Measurements from ENCODE around the gene NEK5.

NEK5 gene

GRCh38 chr13:52016296-52016695 is 112.6 kb downstream of the NEK5 start:
- in situ Hi-C loops (cut with HindIII; ENCODE audit: low sequenced_read_pairs): no loop called here

DNA sequence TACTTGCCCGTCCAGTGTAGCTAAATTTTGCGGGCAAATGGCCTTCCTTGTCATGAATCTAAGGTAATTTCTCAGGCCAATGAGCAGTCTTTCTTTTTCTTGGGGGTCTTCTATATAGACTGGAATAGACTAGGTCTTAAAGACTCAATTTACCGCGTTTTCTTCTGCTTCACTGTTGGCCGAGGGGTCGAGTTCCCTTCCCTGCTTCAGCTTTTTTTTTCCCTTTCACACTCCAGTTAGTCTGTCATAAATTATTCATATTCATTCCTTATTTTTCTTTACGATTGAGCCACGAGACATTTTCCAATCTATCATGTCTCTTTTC is 116.4 kb downstream of the NEK5 start:
- in situ Hi-C loops (cut with HindIII; ENCODE audit: low sequenced_read_pairs): no loop called here

- in situ Hi-C loops (cut with HindIII; ENCODE audit: low sequenced_read_pairs): no loop called here
These were observed 117.0 kb downstream of the NEK5 start, which contains the start of gene ALG11 for GRCh38 chr13:52011632-52012511. ALG11 (plus strand) TSS chr13:52012398; CDS start chr13:52012419, 21 bp downstream.

GRCh38 chr13:52010890-52011631 is 117.8 kb downstream of the NEK5 start, which contains the start of gene ATP7B:
ATP7B (minus strand) TSS chr13:52011450; CDS start chr13:52011337, 113 bp downstream.
- in situ Hi-C loops (cut with HindIII; ENCODE audit: low sequenced_read_pairs): no loop called here

DNA sequence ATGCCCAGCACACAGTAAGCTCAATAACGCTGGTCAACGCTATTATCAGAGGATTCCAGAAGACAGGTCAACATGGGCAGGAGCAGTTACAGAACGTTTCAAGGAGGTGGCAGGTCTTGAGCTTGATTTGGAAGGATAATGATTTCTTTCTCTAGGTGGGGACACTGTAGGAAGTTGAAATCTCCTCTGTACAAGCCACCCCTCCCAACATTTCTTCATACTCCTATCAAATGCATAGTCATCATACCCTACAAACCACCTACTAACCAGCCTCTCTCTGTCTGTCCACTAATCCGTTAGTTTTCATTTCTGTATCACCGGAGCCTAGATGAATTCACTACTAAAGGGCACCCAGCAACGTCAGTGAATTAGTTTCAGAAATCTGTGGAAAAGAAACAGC is 118.9 kb downstream of the NEK5 start:
- in situ Hi-C loops (cut with HindIII; ENCODE audit: low sequenced_read_pairs): no loop called here

DNA sequence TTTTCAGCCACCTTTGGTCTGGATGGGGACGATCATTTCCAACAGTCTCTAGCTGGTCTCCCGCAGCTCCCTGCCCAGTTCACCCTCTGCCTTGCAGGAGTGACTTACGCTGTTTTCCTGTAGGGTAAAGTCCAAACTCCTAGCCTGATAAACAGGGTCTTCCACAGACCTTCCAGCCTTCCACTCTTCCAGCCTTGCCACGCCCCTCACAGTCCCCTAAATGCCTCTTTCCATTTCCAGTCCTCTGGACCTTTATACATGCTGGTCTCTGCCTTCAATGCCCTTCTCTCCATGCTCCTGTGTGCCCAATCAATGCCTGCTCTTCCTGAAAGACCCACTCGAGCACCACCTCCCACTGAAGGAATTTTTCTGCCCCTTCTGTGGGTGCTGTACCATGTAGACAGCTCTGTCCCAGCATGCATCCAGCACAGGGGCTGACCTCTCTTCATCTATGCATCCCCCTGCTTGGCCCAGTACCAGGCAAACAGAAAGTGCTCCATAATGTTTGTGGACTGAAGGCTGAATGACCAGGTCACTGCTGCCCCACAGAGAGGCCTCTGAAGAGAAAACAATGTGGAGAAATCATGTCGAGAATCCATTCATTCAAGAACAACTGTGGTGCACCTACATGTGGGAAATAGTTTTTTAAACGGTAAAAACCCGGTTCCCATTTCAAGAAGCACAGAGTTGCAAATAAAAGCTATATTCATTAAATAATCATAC is 122.2 kb downstream of the NEK5 start:
- in situ Hi-C loops (cut with HindIII; ENCODE audit: low sequenced_read_pairs): no loop called here

DNA sequence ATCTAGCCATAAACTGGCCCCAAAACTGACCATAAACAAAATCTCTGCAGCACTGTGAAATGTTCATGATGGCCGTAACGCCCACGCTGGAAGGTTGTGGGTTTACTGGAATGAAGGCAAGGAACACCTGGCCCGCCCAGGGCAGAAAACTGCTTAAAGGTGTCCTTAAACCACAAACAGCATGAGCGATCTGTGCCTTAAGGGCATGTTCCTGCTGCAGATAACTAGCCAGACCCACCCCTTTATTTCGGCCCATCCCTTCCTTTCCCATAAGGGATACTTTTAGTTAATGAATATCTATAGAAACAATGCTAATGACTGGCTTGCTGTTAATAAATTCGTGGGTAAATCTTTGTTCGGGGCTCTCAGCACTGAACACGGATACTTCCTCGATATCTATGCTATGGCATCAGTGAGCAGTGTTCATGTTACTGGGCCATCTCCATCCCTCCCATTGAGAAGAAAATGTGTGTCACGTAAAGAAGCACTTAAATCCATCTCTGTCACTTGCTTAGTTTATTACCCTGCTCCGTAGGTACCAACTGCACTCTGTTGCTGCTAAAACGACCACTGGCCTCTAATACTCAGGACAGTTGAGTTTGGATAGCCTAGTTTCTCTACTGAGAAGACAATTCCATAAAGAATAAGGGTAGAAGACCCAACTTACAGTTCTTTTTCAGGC is 122.9 kb downstream of the NEK5 start:
- in situ Hi-C loops (cut with HindIII; ENCODE audit: low sequenced_read_pairs): no loop called here

DNA sequence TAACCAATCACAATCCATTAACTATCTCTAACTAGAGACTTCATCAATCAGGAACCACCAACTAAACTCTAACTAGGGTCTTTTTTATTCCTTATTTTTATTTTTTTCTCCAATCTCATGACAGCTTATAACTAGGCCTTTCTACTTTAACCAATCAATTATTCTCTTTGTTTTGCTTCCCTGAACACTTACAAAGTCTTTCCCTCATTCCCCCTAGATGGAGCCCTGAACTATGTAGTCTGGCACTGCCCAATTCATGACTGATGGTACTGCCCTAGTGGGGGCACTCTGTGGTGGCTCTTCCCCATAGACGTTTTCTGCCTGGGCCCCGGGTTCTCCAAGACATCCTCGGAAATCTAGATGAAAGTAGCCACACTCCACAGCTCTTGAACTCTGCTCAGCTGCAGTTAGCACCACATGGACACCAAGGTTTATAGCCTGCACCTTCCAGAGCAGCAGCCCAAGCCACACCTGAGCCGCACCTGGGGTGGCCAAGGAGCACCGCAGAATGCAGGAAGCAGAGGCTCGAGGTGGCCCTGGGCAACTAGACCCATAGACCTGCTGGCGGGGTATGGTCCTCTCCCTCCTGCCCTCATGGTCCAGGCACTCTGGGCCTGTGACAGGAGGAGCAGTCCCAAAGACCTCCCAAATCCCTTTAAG is 124.2 kb downstream of the NEK5 start:
- in situ Hi-C loops (cut with HindIII; ENCODE audit: low sequenced_read_pairs): no loop called here

DNA sequence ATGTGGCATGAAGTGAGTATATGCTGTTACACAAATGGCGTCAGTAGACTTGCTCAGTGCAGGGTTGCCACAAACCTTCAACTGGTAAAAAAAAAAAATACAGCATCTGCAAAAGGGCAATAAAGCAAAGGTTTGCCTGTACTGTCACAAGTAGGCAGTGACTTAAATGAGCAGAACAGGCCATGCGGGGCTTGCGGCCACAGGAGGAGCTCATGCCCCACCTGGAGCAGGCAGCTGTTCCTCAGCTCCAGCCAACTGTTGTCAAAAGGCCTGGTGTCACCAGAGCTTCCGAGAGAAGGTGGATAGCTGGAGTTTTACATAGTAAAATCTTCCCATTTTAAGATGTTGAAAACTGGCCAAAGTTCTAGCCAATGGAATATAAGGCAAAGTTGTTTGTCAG is 125.3 kb downstream of the NEK5 start:
- in situ Hi-C loops (cut with HindIII; ENCODE audit: low sequenced_read_pairs): no loop called here

DNA sequence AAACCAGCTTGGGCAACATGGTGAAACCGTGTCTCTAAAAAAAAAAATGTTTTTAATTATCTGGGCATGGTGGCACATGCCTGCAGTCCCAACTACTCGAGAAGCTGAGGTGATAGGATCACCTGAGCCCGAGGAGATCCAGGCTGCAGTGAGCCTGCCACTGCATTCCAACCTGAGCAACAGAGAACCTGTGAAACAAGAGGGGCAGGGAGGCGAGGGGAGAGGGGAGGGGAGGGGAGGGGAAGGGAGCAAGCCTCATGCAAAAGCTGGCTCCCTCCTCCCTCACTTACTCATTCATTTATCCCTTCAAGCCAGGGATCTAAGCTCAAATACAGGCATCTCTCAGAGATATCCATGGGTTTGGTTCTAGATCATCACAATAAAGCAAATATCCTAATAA is 126.5 kb downstream of the NEK5 start:
- in situ Hi-C loops (cut with HindIII; ENCODE audit: low sequenced_read_pairs): no loop called here

DNA sequence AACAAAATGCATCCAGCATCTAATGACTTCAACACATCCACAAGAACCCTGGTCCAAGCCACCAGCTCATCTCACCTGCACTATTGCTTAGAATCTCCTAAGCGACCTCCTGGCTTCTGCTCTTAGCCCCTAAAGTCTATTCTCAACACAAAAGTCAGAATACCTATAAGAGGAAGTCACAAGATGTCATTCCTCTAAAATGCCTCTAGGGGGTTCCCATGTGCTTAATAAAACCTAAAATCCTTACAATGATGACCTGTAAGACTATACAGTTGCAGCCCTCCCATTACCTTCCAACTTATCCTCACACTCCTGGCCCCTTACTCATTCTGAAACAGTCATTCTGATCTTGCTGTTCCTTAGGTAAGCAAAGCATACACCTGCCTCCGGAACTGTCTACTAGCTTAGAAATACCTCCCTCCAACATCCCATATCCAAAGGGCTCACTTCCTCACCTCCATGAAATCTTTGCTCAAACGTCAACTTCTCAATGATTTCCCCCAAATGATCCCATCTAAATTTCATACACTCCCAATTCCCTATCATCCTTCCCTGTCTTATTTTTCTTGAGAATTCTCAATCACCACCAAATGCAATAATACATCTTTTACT is 127.6 kb downstream of the NEK5 start:
- in situ Hi-C loops (cut with HindIII; ENCODE audit: low sequenced_read_pairs): no loop called here

DNA sequence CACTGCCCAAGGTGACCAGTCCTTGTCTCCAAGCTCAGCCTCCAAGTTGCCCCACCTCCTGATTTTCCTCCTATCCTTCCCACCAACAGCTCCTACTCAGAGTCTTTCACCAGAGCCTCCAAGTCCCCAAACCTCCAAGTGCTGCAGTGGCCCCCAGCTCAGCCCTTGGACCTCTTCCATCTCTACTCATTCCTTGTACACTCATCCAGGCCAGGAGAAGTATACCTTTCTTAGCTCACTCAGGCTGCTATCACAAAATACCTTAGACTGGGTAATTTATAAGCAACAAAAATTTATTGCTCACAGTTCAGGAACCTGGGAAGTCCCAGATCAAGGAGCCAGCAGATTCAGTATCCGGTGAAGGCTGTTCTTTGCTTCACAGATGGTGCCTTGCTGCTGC is 129.0 kb downstream of the NEK5 start:
- in situ Hi-C loops (cut with HindIII; ENCODE audit: low sequenced_read_pairs): no loop called here

GRCh38 chr13:51999510-51999911 is 129.4 kb downstream of the NEK5 start:
- in situ Hi-C loops (cut with HindIII; ENCODE audit: low sequenced_read_pairs): no loop called here

DNA sequence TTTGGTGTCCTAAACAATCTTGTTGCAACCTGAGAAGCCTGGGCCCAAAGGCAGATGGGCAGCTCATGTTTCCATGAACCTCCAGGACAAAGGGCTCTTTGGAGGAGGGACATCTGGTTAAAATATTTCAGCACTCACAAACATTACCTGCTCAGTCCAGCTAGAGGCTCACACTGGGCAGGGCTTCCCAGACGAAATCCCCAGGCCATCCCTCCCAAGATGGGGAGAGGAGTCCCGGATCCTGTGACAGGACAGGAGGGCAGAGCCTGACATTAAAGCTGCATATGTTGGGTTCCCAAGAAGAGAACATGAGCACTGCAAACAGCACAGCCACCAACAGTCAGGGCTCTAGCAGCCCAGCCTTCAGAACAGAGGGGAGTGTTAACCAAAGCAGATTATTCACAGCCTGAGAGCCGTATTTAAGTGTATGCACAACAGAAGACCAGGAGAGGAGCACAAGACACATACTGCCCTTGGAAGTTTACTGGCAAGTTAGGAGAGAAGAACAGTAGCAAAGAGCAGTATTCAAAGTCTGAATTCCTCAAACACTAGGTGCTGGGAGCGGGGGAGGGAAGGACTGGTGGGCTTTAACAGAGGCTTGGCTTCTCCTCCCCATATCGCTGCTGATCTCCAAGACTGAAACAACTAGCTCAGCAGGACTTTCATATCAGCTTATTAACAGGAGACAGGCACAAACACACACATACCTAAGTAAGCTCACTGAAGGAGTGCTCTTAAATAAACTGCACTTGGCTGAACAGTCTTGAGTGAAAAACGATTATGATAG is 130.0 kb downstream of the NEK5 start:
- in situ Hi-C loops (cut with HindIII; ENCODE audit: low sequenced_read_pairs): no loop called here

- in situ Hi-C loops (cut with HindIII; ENCODE audit: low sequenced_read_pairs): no loop called here
These were observed 131.1 kb downstream of the NEK5 start for GRCh38 chr13:51997641-51998330.

DNA sequence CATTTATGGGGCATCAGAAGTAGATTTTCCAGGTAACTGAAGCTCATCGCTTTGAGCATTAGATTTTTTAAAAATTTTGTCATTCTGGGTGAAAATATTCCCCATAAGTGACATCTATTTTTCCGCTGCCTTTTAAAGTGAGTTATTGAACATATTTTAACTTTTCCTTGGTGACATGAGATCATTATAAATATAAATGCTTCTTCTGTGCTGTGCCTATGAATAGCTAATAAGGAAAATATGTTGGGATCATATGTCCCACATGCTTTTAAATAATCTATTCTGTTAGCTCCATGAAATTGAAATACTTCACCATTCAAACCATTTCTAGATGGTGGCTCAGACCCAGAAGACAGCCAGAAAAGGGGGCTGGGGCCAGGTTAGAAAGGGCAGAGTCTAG is 131.7 kb downstream of the NEK5 start:
- in situ Hi-C loops (cut with HindIII; ENCODE audit: low sequenced_read_pairs): no loop called here

DNA sequence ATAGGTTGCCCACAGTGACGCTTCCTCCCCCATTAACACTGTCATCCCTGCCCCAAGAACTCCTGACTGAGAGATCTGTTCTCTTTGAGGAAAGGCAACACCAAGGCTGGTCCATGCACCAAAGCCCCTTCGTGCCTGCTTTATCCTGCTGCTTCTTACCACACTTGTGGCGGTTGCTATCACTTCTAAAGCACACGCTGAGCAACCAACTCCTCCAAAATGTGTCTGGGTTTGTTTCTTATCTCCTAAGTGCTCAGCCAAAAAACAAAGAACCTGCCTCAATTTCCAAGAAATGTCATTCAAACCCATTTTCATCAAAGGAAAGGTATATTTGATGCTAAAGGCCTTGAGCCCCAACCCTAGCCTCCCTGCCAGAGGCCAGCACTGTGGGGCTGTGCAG is 132.2 kb downstream of the NEK5 start:
- in situ Hi-C loops (cut with HindIII; ENCODE audit: low sequenced_read_pairs): no loop called here

DNA sequence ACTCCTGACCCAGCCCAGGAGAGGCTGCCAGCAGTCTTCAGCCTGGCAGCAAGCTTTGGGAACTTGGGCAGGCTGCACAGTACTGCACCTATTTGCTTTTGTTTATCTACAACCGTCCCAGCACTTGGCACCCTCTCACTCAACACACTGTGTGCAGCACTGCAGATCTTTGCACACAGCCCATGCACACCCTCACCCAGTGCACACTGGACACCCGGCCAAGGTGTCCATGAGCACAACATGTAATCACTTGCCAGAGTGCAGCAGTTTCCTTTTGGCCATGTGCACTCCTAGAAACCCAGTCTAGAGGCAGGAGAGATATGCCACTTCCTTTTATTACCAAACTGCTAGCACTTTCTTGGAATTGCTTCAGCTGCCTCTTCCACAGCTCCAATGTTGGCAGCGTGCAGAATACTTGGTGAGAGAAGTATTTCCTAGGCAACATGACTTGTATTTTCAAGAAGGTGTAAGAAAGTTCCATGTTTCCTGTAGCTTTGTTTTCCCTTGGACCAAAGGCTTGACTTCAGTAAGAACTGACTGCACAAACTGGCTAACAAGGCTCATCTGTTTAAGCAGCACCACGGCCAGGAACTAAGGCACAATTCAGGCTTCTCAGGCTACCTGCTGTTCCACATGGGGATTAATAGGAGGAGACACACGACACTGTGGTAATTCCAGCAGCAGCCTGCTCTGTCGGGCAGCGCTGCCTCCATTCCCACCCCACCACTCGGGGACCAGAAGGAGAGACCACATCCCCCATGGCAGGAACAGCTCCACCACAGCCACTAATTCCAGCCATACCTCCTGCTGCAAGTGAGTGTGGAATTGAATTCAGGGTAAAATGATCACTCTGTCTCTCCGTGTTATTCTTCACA is 133.0 kb downstream of the NEK5 start:
- in situ Hi-C loops (cut with HindIII; ENCODE audit: low sequenced_read_pairs): no loop called here
